SIG-M5 (cell line): ENCODE results near the gene LRP5.

ENCODE experiments used
- DNase-seq: peaks from one replicate; lab custom pipeline; 2025; lab: John Stamatoyannopoulos, UW

The LRP5 gene

DNA sequence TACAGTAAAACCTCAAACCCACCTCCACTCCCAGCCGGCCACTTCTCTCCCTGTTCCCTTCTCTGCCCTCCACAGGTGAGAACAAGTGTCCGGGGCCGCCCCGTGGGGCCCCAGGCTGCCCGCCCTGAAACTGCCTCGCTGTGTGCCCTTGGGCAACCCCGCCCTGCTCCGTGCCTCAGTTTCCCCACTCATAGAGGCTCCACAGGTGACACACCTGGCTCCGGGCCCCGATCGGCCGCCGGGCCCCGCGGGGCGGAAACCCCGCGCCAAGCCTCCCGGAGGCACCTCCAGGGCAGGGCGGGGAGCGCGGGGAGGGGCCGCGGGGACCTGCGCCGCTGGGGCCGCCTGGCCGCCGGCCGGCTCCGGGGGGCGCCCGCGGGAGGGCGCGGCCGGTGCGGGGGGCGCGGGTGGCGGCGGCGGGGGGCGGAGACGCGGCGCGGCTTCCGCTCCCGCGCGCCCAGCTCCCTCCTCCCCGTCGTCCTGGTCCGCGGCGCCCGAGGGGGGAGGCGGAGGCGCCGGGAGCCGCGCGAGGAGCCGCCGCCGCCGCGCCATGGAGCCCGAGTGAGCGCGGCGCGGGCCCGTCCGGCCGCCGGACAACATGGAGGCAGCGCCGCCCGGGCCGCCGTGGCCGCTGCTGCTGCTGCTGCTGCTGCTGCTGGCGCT is at the start of gene LRP5:
TSS of gene LRP5 (plus strand) at position 475 of the 663 bp plus-strand sequence. CDS start at position 599, 124 bp downstream.
- DNase-seq, result no peak

DNA sequence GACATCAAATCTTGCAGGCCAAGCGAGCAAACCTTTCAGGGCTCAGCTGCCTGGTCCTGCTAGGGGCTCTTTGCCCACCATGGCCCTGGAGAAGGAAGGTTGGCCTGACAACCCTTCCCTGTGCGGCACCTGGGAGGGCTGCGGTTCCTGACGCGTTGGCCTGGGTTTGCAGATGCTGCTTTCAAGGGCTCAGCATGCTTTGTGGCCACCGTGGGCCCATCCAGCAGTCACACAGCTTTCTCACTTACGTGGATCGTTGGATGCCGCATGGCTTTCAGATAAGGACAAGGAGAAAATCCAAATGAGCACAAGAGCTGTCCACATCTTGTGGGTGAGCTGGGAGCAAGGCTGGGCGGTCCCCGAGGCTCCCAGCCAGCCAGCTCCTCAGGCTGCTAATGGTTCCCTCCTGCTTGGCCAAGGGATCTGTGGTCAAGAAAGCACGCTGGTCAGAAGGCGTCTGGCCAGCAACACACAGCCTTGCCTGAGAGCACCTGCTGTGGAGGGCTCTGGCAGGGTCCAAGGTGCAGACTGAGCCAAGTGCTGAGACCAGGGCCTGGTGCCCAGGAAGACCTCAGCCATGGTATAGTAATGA is 48.9 kb upstream of the LRP5 start:
- DNase-seq, result no peak

DNA sequence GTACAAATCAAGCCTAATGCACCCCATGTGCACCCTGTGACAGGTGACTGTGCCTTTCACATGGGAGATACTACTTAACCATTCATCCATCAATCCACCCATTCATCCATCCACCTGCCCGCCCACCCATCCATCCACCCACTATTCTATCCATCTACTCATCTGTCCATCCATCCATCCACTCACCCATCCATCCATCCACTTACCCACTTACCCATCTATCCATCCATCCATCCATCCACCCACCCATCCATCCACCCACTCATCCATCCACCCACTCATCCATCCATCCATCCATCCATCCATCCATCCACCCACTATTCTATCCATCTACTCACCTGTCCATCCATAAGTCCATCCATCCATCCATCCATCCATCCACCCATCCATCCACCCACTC is 48.1 kb upstream of the LRP5 start:
- no peak for DNase-seq

DNA sequence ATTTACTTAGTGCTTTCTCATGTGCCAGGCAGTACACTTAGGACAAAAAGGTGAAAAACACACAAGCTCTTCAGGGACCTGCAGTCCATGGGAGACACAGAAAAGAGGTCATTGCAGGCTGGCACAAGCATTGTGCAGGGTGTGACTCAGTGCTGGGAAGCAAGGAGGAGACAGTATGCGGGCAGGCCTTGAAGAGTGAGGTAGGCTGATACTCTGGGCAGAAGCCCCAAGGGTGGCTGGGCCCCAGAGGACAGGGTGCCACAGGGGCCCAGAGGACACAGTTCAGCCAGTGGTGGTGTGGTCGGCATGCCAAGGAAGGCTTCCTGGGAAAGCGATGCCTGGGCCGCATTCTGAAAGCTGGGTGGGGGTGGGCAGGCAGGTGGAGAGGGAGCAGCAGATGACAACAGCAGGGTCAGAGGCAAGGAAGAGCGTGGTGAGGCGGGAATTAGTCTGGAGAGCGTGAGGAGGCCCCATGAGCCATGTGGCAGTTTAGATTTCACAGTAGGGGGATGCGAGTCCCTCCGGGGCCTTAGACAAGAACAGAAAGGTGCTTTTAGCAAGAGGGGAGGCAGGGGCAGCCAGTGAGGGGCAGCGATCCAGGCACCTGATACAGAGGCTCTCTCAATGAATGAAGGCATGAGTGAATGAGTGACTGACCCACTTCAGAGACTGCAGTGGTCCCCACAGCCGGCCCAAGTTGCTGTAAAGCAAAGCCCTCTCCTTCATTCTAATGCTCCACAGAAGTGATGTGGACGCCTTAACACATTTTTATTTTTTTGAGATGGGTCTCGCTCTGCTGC is 47.5 kb upstream of the LRP5 start:
- no peak for DNase-seq

DNA sequence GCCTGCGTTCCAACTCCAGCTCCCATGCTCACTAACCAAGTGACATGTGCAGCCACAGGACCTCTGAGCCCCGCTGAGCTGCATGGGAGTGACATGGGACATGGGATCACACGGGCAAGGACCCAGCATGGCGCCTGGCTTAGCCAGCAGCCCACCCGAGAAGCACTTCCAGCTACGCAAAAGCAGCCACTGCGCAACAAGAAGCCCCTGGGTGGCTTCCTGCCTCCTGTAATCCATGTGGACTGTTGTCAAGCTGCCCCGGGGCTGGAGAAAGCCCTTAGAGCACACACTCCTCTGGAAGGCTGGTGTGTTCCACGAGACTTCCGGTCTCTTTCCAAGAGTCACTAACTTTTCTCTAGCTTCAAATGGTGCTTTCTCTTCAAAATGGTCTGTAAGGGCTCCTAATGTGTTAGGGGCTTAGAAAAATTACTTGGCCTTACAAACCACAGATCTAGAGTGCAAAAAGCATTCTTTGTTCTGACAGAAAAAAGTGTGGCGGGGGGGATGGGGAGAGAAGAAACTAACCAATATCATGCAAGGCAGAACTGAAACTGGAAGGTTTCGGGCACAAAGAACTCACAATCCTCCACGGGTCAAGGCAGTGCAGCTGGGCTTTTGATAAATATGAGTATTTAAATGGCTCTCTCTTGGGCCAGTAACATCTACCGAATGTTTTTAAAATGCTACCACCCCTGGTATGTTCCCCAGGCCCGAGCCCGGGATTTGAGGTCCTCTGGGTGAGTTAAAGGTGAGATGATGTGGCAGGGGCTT is 46.1 kb upstream of the LRP5 start:
- no peak for DNase-seq

DNA sequence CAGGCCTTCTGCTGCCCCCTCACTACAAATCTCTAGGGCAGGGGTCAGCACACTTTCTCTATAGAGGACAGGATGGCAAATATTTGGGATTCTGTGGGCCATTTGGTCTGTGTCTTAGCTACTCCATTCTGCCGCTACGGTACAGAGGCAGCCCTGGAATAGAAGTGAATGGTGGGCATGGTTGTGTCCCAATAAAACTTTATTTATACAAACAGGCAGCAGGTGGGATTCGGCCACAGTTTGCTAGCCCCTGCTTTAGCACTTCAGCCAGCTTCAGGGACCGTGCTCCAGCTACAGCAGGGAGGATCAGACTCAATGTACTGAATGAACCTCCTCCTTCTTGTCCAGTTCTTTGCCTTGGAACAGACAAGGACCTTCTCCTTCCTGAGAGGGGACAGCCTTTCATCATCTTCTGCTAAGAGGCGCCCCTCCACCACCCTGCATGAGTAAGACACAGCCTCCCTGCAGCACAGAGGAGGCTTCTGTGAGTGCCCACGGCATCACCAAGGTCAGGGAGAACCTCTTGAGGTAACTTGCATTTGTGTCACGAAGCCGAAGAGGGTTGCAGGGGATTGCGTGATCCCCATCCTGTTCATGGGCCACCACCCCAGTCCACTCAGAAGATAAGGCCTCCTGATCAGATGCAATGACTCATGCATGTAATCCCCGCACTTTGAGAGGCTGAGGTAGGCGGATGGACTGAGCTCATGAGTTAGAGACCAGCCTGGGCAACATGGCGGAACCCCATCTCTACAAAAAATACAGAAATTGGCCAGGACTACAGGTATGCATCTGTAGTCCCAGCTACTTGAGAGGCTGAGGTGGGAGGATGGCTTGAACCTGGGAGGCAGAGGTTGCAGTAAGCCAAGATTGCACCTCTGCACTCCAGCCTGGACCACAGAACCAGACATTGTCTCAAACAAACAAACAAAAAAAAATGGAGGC is 45.2 kb upstream of the LRP5 start:
- no peak for DNase-seq

DNA sequence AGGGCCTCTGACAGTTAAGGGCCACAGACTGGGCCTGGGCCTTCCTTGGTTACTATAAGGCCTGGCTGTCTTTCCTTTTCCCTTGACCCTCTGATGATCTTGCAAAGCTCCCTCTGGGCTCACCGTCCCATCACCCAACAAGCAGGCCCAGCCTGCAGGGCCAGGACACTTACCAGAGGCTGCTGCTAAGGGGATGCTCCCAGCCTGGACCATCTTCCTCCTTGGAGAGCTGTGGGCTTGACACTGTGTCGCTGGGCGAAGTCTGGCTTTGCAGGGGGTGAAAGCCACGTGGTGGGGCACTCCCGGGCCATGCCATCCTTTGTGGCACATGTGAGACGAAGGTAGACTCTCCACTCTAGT is 44.5 kb upstream of the LRP5 start:
- DNase-seq, result no peak

DNA sequence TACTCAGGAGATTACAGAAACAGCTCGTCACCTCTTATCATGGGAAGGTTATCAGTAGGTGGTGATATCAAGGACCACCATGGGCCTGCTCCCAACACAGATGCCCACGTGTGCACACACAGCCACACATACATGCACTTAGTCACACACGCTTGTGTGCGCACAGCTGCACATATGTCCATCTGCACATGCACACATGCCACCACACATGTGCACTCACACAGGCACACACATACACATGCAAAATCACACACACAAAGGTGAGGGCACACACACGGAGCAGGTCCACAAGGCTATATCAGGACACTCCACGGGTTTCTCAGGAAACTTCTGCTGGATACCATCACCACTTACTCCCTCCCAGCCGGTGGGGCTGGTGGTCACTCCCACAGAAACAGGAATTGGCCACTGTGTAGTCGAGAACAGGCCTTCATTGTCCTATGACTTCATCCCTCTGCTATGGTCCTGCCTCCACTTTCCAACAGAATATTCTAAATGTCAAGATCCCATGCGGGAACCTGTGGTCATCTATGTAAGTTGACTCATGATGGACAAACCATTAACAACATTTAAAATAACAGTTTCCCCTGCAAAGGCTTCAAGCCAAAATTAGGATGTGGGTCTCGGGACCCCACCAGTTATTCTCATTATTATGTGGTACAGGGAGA is 42.8 kb upstream of the LRP5 start:
- DNase-seq, result no peak

DNA sequence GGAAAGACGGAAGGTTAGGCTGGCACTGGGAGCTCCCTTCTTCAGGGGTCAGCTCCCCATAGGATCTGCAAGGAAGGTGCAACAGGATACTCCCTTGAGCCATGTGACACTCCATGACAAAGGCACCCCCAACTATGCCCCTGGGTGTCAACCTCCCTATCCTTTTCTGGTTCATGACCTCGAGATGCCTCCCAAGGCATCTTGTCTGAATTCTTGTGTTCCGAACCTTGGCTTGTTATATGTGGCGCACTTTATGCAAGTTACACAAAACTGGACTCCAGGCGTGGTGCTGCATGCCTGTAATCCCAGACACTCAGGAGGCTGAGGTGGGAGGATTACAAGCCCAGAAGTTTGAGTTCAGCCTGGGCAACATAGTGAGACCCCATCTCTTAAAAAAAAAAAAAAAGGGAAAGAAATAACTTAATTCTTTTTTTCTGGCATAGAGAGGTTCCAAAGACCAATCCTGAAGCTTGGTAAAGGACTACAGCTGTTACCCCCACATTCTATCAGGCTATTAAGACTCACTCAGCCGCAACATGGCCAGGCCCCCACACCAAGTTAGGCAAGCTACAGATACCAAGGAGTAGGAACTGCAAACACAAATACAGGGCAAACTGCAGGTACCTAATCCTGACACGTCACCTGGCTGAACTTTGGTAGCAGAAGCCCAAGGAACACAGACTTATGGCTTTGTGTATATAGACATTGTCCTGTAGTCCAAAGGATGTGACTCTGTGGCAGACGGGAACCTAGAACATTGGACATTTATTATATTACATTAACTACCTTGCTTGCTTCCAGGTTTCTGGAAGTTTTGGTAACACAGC is 42.0 kb upstream of the LRP5 start:
- DNase-seq, result no peak

DNA sequence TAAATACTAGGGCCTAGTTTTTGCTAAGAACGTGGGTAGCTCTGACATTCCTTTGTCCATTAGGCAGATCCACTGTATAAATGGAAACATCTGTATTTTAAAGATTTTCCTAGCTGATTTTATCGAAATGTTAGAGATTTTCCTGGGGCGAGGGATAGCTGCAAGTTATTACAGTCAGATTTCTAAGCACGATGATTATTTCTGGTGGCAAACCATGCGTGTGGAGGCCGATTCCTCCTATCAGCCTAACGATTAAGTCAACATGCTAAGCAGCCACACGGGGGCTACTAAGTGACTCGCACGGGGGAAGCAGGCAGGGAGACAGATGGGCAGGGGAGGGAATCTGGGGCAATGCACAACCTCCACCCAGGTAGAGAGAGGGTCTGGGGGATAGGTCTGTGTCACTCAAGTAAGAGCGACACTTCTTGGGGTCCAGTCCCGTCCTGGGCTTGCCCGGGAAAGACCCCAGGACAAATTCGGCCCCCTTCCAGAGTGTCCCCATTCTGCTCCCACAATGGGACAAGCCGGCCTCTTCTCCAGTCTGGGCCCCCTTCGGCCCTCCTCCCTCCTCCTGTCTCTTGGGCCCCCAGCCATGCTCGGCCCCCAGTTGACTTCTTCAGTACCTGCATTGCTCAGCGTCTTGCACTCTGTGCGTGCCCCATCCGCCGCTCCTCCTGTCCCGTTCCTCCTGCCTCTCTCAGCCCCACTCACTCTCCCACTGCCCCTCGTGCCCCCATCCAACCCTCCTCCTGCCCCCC is 41.2 kb upstream of the LRP5 start:
- peak; percentile 40 for DNase-seq

DNA sequence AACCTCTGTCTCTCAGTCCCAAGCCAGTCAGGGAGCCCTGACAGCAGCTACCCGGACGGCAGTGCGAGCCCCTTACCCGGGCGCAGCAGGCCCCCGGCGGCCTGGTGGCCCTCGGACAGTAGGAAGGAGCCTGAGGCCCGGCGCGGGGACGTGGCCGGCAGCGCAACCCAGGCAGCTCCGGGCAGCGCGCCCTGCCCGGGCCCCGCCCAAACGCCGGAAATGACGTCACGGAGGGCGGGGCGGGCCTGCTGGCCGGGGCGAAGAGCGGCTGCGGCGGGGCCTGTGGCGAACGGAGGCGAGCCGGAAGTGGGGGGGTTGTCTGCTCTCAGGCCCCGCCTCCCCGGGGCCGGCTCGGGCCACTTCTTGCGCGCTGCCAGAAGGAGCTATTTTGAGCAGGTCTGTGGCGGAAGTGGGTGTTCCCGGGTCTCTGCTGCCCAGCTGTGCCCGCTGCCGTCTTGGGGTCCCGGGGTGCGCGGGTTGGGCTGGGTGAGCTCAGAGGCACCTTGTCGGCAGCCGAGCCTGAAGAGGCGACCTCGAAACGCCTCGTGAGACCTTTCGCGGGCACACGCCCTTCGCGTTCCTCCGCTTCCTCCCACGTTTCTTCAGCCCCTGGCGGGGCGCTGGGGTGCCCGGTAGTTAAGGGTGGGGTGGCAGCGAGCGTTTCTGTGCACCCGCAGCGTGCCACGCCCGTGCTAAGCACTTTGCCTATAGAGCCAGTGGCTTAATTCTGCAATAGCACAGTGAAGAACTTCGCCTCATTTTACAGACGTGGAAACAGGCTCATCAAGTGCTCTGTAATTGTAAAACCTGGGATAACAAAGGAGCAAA is 40.4 kb upstream of the LRP5 start, which contains the start of gene C11orf24:
TSS of gene C11orf24 (minus strand) at position 193 of the 828 bp plus-strand sequence. CDS start 8,206 bp downstream, outside the sequence.
- DNase-seq, result peak; percentile 59

DNA sequence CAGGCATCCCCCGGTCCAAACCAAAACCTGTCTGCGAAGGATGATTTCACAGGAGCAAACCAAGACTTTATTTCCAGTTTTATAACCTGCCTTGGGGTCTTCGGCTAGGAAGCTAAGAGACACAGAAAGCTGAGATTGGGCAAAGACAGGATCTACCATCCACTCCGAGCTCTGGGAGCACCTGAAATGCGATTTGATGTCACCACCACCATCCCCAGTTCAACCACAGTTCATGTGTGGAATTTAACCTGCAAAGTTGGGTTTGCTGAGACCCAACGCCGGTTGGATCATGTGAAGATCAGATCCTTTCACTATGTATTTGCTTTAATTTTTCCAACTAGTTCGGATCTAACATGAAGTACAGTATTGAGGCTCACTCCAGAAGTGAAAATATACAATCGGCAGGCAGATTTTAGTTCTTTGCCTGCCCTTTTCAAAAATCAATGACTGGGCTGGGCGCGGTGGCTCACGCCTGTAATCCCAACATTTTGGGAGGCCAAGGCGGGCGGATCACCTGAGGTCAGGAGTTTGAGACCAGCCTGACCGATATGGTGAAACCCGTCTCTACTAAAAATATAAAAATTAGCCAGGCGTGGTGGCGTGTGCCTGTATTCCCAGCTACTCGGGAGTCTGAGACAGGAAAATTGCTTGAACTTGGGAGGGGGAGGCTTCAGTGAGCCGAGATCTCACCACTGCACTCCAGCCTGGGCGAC is 39.2 kb upstream of the LRP5 start:
- no peak for DNase-seq

DNA sequence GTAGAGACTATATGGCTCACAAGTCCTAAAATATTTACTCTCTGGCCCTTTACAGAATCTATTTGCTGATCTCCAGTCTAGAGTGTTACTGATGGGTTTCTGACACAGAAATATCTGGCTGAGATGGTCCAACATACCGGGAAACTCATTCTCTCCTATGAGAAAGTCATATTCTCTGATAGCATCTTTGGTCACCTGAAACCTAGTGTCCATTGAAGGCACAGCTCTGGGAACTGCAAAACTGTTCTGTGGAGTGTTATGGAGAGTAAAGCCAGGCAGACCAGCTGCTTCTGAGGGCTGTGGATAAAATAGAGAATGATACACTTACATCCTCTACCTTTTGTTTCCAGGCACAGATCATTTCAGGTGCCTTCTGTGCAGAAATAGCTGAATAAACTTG is 38.1 kb upstream of the LRP5 start:
- DNase-seq, result no peak

DNA sequence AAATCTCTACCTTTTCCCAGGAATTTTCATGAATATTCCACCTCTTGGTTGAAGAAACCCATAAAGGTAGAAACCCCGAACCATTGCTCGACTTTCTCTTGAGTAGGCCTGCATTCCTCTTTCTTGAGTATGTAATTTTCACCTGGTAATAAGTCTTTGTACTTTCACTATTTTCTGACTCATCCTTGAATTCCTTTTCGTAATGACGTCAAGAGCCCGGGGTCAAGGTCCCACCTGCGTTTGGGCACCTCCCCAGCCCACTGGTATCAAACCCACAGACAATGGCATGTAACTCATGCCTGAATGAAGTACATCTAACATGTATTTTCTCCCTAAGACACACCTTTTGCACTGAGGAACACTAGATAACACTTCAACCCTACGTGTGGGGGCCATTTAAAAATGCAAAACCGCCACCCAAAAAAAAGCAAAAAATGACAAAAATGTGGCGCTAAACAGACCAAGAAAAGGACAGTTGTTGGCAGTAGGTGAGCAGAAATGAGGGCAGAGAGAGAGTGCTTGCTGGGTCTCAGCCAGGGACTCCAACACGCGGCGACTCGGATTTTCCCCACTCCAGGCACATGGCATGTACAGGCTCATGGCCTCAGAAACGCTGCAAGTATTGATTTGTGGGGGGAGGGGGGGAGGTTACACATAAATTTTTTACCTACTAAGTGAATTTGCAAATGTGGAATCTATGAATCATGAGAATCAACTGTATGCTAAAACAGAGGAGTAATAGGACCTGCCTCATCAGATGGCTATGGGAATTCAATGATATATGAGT is 36.5 kb upstream of the LRP5 start:
- DNase-seq, result no peak

DNA sequence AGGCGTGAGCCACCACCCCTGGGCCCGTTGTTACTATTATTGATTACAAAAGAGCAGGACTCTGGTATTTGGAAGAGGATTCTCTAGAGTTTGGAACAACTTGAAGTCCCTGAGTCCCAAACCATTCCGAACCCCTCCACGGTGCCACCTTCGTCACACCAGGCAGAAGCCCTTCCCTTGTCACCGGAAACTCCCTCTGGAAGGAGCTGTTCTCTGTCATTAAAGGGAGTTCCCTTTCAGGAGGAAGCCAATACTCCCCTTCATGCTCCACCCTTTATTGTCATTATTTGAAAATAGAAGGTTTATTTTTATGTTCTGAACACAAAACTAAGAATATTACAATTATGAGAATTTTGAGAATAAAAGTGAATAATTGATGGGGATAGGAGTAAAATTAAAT is 35.5 kb upstream of the LRP5 start:
- DNase-seq, result no peak

DNA sequence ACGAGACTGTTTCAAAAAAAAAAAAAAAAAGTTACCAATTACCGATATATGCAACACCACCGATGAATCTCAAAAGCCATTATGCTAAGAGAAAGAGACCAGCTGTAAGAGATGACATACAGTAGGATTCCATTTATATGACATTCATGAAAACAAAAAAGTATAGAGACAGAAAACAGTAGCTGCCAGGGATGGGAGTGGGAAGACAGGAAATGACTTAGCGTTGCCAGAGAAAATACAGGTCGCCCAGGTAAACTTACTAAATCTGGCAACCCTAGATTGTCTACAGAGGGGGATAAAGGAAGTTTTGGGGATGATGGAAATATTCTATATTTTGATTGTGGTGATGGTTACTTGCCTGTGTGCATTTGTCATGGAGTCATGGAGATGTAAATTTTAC is 32.7 kb upstream of the LRP5 start:
- DNase-seq, result no peak
